ENCODE data around the gene CUZD1. TPM values are rescaled to one million over a fixed set of nuclear protein-coding genes. Genes with fewer than 3 reads are reported as not detected.
"Not testable (repeated sequence)": the region's sequence is repeated elsewhere in the genome, so short reads cannot be mapped to it uniquely, and the experiment has no call there.

CUZD1 gene
- total RNA-seq, 2 donors from 2014 or later: 0.64 to 0.82 TPM

DNA sequence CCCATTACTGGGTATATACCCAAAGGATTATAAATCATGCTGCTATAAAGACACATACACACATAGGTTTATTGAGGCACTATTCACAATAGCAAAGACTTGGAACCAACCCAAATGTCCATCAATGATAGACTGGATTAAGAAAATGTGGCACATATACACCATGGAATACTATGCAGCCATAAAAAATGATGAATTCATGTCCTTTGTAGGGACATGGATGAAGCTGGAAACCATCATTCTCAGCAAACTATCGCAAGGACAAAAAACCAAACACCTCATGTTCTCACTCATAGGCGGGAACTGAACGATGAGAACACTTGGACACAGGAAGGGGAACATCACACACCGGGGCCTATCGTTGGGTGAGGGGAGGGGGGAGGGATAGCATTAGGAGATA, 12.4 kb upstream of the CUZD1 start:
- ATAC-seq; intact Hi-C loops (cut with DNase I, micrococcal nuclease); DNase-seq: not testable (repeated sequence)

GRCh38 chr10:122856902-122857301, 11.2 kb upstream of the CUZD1 start:
- no peak for DNase-seq
- intact Hi-C loops (cut with DNase I, micrococcal nuclease): no loop called here
- no peak for ATAC-seq

GRCh38 chr10:122855745-122856144, 10.1 kb upstream of the CUZD1 start:
- ATAC-seq: no peak
- DNase-seq: no peak
- intact Hi-C loops (cut with DNase I, micrococcal nuclease): no loop called here

DNA sequence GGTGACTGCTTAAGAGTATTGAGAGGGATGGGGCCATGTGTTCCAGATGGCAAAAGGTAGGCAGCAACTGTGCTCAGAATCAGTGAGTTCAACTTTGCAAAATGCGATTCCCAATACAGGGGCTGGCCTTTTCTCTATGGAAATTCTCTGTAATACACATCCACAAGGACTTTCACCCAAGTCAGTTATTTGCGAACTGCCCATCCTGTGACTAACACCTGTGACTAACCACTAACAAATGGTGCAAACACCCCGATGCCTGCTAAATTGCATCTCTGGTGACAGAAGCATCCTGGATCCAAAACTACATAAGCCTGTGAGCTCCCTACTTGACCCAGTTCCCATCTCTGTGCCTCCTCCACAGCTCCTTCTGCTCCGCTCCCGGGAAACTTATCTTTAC, 9.0 kb upstream of the CUZD1 start:
- intact Hi-C loops (cut with DNase I, micrococcal nuclease): no loop called here
- DNase-seq (no peak), ATAC-seq (no peak)

DNA sequence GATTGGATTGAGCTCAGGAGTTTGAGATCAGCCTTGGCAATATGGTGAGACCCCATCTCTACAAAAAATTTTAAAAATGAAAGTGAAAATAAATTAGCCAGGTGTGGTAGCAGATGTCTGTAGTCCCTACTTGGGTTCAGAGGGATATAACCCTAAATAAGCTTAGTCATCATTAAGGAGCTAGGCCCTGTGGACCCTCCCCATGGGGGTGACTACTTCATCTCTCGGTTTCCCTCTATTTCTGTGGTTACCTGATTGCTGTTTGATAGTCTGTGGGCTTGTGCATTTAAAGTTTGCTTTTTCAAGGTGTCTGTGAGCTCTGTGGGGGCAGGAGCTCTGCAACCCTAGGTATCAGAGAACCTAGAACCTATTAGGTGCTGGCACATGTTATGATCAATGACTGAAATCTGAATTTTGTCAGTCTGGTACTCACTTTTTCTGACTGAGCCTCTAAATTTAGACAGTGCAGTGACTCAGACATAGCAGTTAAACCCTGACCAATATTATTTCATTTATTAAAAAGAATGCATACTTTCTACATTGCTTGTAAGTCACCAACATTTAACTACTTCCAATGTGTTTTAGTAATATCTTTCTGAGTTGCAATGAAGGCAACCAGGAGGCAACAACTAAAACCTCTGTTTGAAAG, 8.1 kb upstream of the CUZD1 start:
- no peak for ATAC-seq
- DNase-seq: no peak
- intact Hi-C loops (cut with DNase I, micrococcal nuclease): no loop called here

DNA sequence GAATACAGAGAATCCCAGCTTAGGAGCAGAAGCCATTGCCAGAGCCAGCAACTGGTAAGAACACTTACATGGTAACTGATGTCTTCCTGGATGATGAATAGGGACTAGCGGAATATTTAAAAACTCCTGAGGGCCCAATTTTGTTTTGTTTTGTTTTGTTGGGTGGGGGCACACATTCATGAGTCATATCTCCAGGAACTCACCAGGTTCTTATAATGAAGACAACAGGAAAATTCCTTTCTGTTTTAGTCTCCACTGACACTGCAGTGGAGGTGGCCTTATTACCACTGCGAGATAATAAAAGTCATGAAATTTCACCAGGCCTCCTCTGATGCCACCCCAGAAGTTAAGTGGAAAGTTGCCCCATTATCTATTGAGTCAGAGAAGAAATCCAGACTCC, 6.6 kb upstream of the CUZD1 start:
- intact Hi-C loops (cut with DNase I, micrococcal nuclease): no loop called here
- no peak for DNase-seq
- no peak for ATAC-seq

- intact Hi-C loops (cut with DNase I, micrococcal nuclease): no loop called here
- DNase-seq (no peak), ATAC-seq (no peak)
Observed at GRCh38 chr10:122850705-122851640, 5.3 kb upstream of the CUZD1 start.

DNA sequence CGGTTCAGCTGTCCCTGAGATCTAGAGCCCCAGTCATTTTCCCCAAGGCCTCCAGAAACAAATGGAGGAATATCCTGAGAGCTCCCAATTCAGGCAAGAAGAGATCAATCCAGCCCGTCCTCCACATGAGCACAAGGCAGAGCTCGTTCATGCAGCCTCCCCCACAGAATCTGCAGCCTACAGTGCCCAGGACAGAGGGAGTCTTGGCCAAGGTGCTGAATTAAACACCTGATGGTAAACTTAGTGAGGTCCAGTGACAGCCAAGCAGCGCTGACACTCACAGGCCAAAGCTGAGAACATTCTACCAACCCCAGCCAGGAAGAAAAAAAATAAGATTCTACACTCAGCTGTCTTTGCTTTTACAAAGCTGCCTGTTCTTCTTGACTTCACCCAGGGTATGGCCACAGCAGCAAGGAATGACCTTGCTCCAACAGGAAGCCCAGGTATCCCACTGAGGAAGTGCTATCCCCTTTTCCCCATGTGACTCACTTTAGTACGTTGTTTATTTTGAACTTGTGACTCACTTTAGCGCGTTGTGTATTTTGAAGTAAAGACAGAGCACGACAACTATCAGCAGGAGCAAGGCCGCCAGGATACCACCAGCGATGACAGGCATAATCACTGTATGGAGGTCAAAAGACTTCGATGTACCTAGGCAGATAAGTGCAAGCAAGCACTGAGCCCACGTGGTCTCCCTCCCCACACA, 4.4 kb upstream of the CUZD1 start:
- no peak for DNase-seq
- intact Hi-C loops (cut with DNase I, micrococcal nuclease): no loop called here
- ATAC-seq: no peak

DNA sequence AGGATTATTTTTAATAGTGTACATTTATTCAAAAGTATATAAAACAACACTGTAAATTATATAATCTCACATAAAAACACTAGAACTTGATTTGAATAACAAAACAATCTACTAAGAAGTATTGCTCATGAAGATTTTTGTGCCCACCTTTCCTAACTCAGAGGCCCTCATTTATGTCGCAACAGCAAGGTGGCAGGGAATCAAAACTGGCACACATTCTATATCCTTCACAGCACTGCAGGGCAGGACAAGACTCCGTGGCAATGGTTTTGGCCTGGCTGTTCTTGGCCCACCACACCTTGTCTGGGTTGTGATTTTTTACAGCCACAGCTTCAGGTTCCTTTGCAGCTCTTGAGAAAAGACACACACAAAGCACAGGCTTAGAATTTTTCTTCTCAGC, 3.4 kb upstream of the CUZD1 start:
- no peak for DNase-seq
- no peak for ATAC-seq
- intact Hi-C loops (cut with DNase I, micrococcal nuclease): no loop called here

DNA sequence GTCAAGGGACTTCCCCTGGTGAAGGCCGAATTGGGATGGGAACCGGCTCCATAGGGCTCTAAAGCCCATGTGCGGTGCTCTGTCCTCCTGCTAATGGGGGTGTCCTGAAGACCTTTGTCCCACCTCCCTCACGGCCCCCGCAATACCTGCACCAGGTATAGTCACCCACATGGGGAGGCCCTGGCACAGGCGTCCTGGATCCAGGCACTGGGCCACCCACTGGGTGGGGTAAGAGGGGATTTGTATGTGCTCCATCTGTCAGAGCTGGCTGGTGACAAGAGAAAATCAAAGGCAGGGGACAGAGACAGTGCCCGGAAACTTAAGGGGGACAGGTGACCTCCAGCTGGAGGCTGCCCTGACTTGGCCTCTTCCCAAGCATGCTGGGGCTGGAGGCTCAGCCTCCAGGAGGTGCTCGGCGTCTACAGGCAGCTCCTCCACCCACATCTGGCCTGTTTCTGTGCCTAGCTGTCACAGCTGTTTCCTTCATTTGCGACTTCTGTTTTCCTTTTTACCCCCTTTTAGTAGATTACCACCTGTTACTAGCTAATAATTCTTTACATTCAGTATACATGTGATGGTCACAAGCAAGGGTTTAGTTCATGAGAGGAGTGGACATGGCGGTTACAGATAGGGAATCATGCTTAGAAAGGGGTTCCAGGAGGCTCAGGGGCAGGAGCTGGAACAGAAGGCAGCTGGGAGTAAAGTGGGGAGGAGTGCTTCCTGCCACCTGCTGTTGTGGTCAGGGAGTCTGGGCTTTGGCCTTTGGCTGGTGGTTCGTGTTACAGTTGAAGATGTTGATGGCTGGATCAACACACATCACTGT, 2.3 kb upstream of the CUZD1 start:
- intact Hi-C loops (cut with DNase I, micrococcal nuclease): no loop called here
- no peak for DNase-seq
- no peak for ATAC-seq

- intact Hi-C loops (cut with DNase I, micrococcal nuclease): no loop called here
- ATAC-seq (no peak), DNase-seq (no peak)
Observed at GRCh38 chr10:122844146-122844545, 1.5 kb downstream of the CUZD1 start.

GRCh38 chr10:122841569-122841968, 4.1 kb downstream of the CUZD1 start:
- DNase-seq (no peak), ATAC-seq (no peak)
- intact Hi-C loops (cut with DNase I, micrococcal nuclease): no loop called here

DNA sequence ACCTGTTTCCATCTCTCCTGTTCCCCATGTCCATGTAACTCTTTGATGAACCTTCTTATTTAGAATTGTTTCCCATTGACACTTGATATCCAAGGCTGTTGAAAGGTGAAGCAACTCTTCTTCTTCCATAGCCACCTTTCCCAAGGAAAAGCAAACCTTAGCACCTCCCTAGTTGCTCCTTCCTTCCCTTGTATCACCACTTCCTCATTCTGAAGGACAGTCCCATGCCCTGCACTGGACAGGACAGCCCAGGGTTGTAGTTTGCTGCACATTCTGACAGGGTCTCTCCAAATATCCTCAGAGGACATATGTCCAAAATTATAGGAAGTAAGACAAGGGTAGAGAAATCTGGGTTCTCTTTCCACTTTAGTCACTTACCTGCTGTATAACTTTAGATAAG, 6.2 kb downstream of the CUZD1 start:
- no peak for ATAC-seq
- DNase-seq: no peak
- intact Hi-C loops (cut with DNase I, micrococcal nuclease): no loop called here

- no peak for ATAC-seq
- intact Hi-C loops (cut with DNase I, micrococcal nuclease): no loop called here
- DNase-seq: no peak
Observed at GRCh38 chr10:122838880-122839279, 6.8 kb downstream of the CUZD1 start.

DNA sequence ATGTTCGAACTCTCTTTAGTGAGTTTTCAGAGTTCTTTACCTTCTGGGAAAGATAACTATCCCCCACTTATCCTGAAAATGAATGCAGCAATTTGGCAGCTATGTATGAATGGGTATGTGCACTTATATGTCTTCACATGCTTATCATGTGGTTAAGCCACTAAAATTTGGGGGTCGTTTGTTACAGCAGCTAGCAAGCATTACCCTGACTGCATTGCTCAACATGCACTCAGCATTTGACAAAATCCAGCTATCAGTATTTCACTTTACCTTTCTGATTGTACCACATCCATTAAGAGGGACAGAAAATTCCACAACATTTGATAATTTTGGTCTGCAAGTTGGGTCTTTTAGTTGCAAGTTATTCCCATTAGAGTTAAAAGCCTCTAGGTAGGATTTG, 9.7 kb downstream of the CUZD1 start:
- DNase-seq (no peak), ATAC-seq (no peak)
- intact Hi-C loops (cut with DNase I, micrococcal nuclease): no loop called here

- intact Hi-C loops (cut with DNase I, micrococcal nuclease): no loop called here
- DNase-seq (no peak), ATAC-seq (no peak)
Observed at GRCh38 chr10:122830965-122831353, 14.7 kb downstream of the CUZD1 start.

- no peak for DNase-seq
- no peak for ATAC-seq
- intact Hi-C loops (cut with DNase I, micrococcal nuclease): no loop called here
Observed at GRCh38 chr10:122830273-122830964, 15.2 kb downstream of the CUZD1 start.

- ATAC-seq (no peak), DNase-seq (no peak)
- intact Hi-C loops (cut with DNase I, micrococcal nuclease): no loop called here
Observed at GRCh38 chr10:122829454-122829853, 16.2 kb downstream of the CUZD1 start.

Data from left colon (tissue), 2 donors.